ENCODE results near the gene FBXO34. TPM values are rescaled to one million over a fixed set of nuclear protein-coding genes. Genes with fewer than 3 reads are reported as not detected.

FBXO34 gene
- total RNA-seq, 1 donor from 2014 or later = 17.1 TPM

GRCh38 chr14:55347748-55348147 lies 76.5 kb downstream of the FBXO34 start:
- TF ChIP-seq CTCF (conservative IDR thresholded peaks at IDR 0.05) = no peak
- Mint-ChIP-seq H3K4me3 (no peak overlapping the region), H3K36me3 (ENCODE audit: low read depth) (peaks cover 4% of the 10 kb centered on the region), H3K4me1 (peaks cover under 1% of the 10 kb centered on the region), H3K27me3 (ENCODE audit: low read depth) (no peaks in the 10 kb centered on the region), H3K27ac (ENCODE audit: unreplicated experiment) (no peak overlapping the region), H3K9me3 (no peaks in the 10 kb centered on the region)
- no peak for DNase-seq (ENCODE audit: low read depth, low spot score)

- no peaks in the 10 kb centered on the region for H3K9me3 Mint-ChIP-seq
- no peak for TF ChIP-seq CTCF (conservative IDR thresholded peaks at IDR 0.05)
- no peak overlapping the region for H3K27ac Mint-ChIP-seq (ENCODE audit: unreplicated experiment)
- no peak for DNase-seq (ENCODE audit: low read depth, low spot score)
- H3K4me1 Mint-ChIP-seq = no peaks in the 10 kb centered on the region
- no peaks in the 10 kb centered on the region for H3K27me3 Mint-ChIP-seq (ENCODE audit: low read depth)
- no peak overlapping the region for H3K4me3 Mint-ChIP-seq
- peaks cover 4% of the 10 kb centered on the region for H3K36me3 Mint-ChIP-seq (ENCODE audit: low read depth)
Measured at GRCh38 chr14:55348766-55349453, 77.7 kb downstream of the FBXO34 start.

GRCh38 chr14:55349565-55349964 lies 78.3 kb downstream of the FBXO34 start:
- no peak for DNase-seq (ENCODE audit: low read depth, low spot score)
- no peaks in the 10 kb centered on the region for H3K9me3 Mint-ChIP-seq
- H3K4me3 Mint-ChIP-seq = no peak overlapping the region
- peaks cover 4% of the 10 kb centered on the region for H3K36me3 Mint-ChIP-seq (ENCODE audit: low read depth)
- no peak overlapping the region for H3K27ac Mint-ChIP-seq (ENCODE audit: unreplicated experiment)
- H3K4me1 Mint-ChIP-seq = no peaks in the 10 kb centered on the region
- no peak for TF ChIP-seq CTCF (conservative IDR thresholded peaks at IDR 0.05)
- no peaks in the 10 kb centered on the region for H3K27me3 Mint-ChIP-seq (ENCODE audit: low read depth)

GRCh38 chr14:55350461-55350860 lies 79.2 kb downstream of the FBXO34 start:
- Mint-ChIP-seq H3K36me3 (ENCODE audit: low read depth) (peaks cover 4% of the 10 kb centered on the region), H3K4me1 (no peaks in the 10 kb centered on the region), H3K9me3 (no peaks in the 10 kb centered on the region), H3K27me3 (ENCODE audit: low read depth) (no peaks in the 10 kb centered on the region), H3K4me3 (no peak overlapping the region), H3K27ac (ENCODE audit: unreplicated experiment) (no peak overlapping the region)
- no peak for TF ChIP-seq CTCF (conservative IDR thresholded peaks at IDR 0.05)
- DNase-seq (ENCODE audit: low read depth, low spot score) = no peak

- no peaks in the 10 kb centered on the region for H3K27me3 Mint-ChIP-seq (ENCODE audit: low read depth)
- no peak for TF ChIP-seq CTCF (conservative IDR thresholded peaks at IDR 0.05)
- DNase-seq (ENCODE audit: low read depth, low spot score) = no peak
- no peaks in the 10 kb centered on the region for H3K9me3 Mint-ChIP-seq
- H3K27ac Mint-ChIP-seq (ENCODE audit: unreplicated experiment) = peak overlapping the region; percentile 89
- H3K36me3 Mint-ChIP-seq (ENCODE audit: low read depth) = peaks cover 4% of the 10 kb centered on the region
- no peak overlapping the region for H3K4me3 Mint-ChIP-seq
- H3K4me1 Mint-ChIP-seq = no peaks in the 10 kb centered on the region
Measured at GRCh38 chr14:55351111-55351510, 79.9 kb downstream of the FBXO34 start.

All from neural crest cell (in vitro differentiated cells).